Suprapubic skin (tissue), 2 donors: ENCODE data around the gene CDC6.

ENCODE experiments used
- EP300 ChIP-seq: sonication (generic); formaldehyde crosslinking; IDR thresholded peaks from one replicate; pipeline ENCODE4 v1.6.1; 2017; ENCODE audit warnings: antibody characterized with exemption
- POLR2A ChIP-seq, 2 donors: fragments of 450-650 bp; IDR thresholded peaks; one replicate each; pipeline ENCODE4 v1.6.1; 2017; ENCODE audit warnings: antibody characterized with exemption in 2 of 2, mild to moderate bottlenecking in 2 of 2, moderate library complexity in 2 of 2

- TF ChIP-seq POLR2A (IDR thresholded peaks at IDR 0.05) (no peak), EP300 (no peak)
Measured at GRCh38 chr17:40347319-40348135, 59.8 kb downstream of the CDC6 start.
